GM19240 (cell line): ENCODE results near the gene WEE2.

Experiments used
- DNase-seq: peaks from one replicate; pipeline ENCODE4 v3.0.0; 2011; ENCODE audit warnings: low spot score; ENCODE audit not compliant: insufficient read length

Gene WEE2

GRCh38 chr7:141708351-141708750, at the start of gene WEE2:
TSS of gene WEE2 (plus strand) at chr7:141708353. CDS start at chr7:141708759, 406 bp downstream.
- no peak for DNase-seq

GRCh38 chr7:141659501-141659900, 48.7 kb upstream of the WEE2 start:
- no peak for DNase-seq

GRCh38 chr7:141660259-141660658, 47.9 kb upstream of the WEE2 start:
- no peak for DNase-seq

- DNase-seq, result no peak
Measured at GRCh38 chr7:141663081-141663849, 44.9 kb upstream of the WEE2 start.

GRCh38 chr7:141664450-141664849, 43.7 kb upstream of the WEE2 start:
- DNase-seq, result no peak

GRCh38 chr7:141665208-141666035, 42.7 kb upstream of the WEE2 start:
- DNase-seq, result no peak

- no peak for DNase-seq
Measured at GRCh38 chr7:141666071-141666470, 42.1 kb upstream of the WEE2 start.

- no peak for DNase-seq
Measured at GRCh38 chr7:141668853-141669252, 39.3 kb upstream of the WEE2 start.

- DNase-seq, result no peak
Measured at GRCh38 chr7:141671705-141672496, 36.3 kb upstream of the WEE2 start.

GRCh38 chr7:141673346-141673745, 34.8 kb upstream of the WEE2 start:
- no peak for DNase-seq

GRCh38 chr7:141674171-141674671, 33.9 kb upstream of the WEE2 start:
- no peak for DNase-seq

GRCh38 chr7:141674702-141675101, 33.5 kb upstream of the WEE2 start:
- no peak for DNase-seq

- no peak for DNase-seq
Measured at GRCh38 chr7:141675436-141676215, 32.5 kb upstream of the WEE2 start.

- DNase-seq, result no peak
Measured at GRCh38 chr7:141676618-141677017, 31.5 kb upstream of the WEE2 start.

- no peak for DNase-seq
Measured at GRCh38 chr7:141679014-141679413, 29.1 kb upstream of the WEE2 start.

- DNase-seq, result no peak
Measured at GRCh38 chr7:141685285-141686023, 22.7 kb upstream of the WEE2 start.

GRCh38 chr7:141686074-141686473, 22.1 kb upstream of the WEE2 start:
- DNase-seq, result no peak

GRCh38 chr7:141686670-141687069, 21.5 kb upstream of the WEE2 start:
- no peak for DNase-seq

GRCh38 chr7:141688043-141688442, 20.1 kb upstream of the WEE2 start:
- no peak for DNase-seq
